Stomach (tissue), 4 donors: ENCODE measurements around the gene SNTA1.

Experiments used
- POLR2A ChIP-seq, 4 donors: fragments of 450-650 bp; IDR thresholded peaks; one replicate each; pipeline ENCODE4 v1.6.1; 2016; ENCODE audit warnings: antibody characterized with exemption in 4 of 4, control low read depth in 2 of 4, mild to moderate bottlenecking in 1 of 4, moderate library complexity in 1 of 4
- POLR2AphosphoS5 ChIP-seq, 3 donors: sonication (generic); formaldehyde crosslinking; IDR thresholded peaks; one replicate each; pipeline ENCODE4 v1.6.1; 2016; ENCODE audit warnings: antibody characterized with exemption in 3 of 3

GRCh38 chr20:33466303-33466646, 22.7 kb upstream of the SNTA1 start:
- TF ChIP-seq POLR2A (IDR thresholded peaks at IDR 0.05) (no peak), POLR2AphosphoS5 (IDR thresholded peaks at IDR 0.05) (no peak)
